PC-9 (cell line): Measurements from ENCODE around the gene WNK2.

Experiments
- EZH2 ChIP-seq: fragments of 200-600 bp; sonication (generic); IDR thresholded peaks from 2 replicates; pipeline ENCODE4 v1.8.0; 2017; ENCODE audit warnings: antibody characterized with exemption, low read depth
- TF ChIP-seq, protein P1 (sequence below): fragments of 200-600 bp; sonication (generic); conservative IDR thresholded peaks from 2 replicates; pipeline ENCODE4 v1.6.1; 2017; ENCODE audit warnings: mixed run types, antibody characterized with exemption, mild to moderate bottlenecking, moderate library complexity

DNA sequence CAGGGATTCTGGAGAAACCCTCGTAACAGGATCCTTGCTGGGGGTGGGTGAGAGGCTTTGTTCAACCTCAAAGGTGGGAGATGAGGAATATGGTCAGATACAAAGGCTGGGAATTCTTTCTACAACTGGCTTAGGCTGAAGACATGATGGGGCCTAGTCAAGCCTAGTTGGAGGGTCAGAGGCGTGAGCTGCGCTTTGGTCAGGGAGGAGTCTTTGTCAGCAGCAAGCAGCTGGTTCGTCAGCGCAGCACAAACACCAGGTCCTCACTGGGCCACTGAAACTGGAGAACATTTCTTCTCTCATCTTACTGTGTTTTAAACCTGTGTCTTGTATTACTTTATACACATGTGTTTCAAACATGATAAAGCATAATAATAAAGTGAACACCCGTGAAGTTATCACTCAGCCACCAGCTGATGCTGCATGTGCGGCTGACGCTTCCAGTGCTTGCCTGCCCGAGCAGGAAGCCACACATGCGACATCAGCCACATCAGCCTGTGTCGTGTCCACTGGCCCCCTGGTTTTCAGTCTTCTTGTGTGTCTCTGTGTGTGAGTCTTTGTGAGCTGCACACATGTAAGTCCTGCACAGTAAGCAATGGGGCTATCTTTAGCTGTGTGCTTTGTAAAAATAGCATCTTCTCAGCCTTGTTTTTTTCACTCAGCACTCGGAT lies 81.5 kb downstream of the WNK2 start:
- TF ChIP-seq EZH2, result no peak
- TF ChIP-seq, protein P1, sequence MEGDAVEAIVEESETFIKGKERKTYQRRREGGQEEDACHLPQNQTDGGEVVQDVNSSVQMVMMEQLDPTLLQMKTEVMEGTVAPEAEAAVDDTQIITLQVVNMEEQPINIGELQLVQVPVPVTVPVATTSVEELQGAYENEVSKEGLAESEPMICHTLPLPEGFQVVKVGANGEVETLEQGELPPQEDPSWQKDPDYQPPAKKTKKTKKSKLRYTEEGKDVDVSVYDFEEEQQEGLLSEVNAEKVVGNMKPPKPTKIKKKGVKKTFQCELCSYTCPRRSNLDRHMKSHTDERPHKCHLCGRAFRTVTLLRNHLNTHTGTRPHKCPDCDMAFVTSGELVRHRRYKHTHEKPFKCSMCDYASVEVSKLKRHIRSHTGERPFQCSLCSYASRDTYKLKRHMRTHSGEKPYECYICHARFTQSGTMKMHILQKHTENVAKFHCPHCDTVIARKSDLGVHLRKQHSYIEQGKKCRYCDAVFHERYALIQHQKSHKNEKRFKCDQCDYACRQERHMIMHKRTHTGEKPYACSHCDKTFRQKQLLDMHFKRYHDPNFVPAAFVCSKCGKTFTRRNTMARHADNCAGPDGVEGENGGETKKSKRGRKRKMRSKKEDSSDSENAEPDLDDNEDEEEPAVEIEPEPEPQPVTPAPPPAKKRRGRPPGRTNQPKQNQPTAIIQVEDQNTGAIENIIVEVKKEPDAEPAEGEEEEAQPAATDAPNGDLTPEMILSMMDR, result no peak
